Placental pericyte (primary cell): ENCODE measurements around the gene FAM47B. TPM values are rescaled to one million over a fixed set of nuclear protein-coding genes. Genes with fewer than 3 reads are reported as not detected.

Experiments
- total RNA-seq: library from RNA; depleted of rRNA; stranded (reverse); fragments of >200 nt; gene quantifications from 2 replicates; pipeline ENCODE4 v1.2.3, GENCODE V29; 2012

FAM47B gene
- not detected in 2 replicates for total RNA-seq

GRCh38 chrX:34942496-34942895 lies at the start of gene FAM47B:
Gene FAM47B, plus strand, starts transcription at chrX:34942796. Its CDS starts 36 bp downstream, at chrX:34942832.

